IPS-18a (cell line): Measurements from ENCODE around the gene SDR42E2.
"Not testable (repeated sequence)": the region's sequence is repeated elsewhere in the genome, so short reads cannot be mapped to it uniquely, and the experiment has no call there.

Experiments
- H3K27ac ChIP-seq: one replicate; pipeline ENCODE4 v1.5.1; 2013; ENCODE audit warnings: low read length
- H3K27me3 ChIP-seq: one replicate; pipeline ENCODE4 v1.6.1; 2013; ENCODE audit warnings: mild to moderate bottlenecking, low read length; ENCODE audit not compliant: control insufficient read depth, insufficient read depth
- H3K36me3 ChIP-seq: one replicate; pipeline ENCODE4 v1.6.1; 2013; ENCODE audit warnings: low read depth, low read length; ENCODE audit not compliant: control insufficient read depth
- H3K4me1 ChIP-seq: one replicate; pipeline ENCODE4 v1.6.1; 2013; ENCODE audit warnings: low read depth, low read length; ENCODE audit not compliant: control insufficient read depth
- H3K4me3 ChIP-seq: one replicate; pipeline ENCODE4 v1.5.1; 2013; ENCODE audit warnings: low read length
- H3K9ac ChIP-seq: one replicate; pipeline ENCODE4 v1.6.1; 2013; ENCODE audit warnings: mild to moderate bottlenecking, low read length, moderate library complexity
- H3K9me3 ChIP-seq: one replicate; pipeline ENCODE4 v1.6.1; 2013; ENCODE audit warnings: low read depth, low read length; ENCODE audit not compliant: control insufficient read depth

The SDR42E2 gene

GRCh38 chr16:22132801-22133200, 29.5 kb upstream of the SDR42E2 start:
- H3K4me3 ChIP-seq, result no peak overlapping the region
- no peaks in the 10 kb centered on the region for H3K36me3 ChIP-seq
- no peaks in the 10 kb centered on the region for H3K9me3 ChIP-seq
- no peaks in the 10 kb centered on the region for H3K4me1 ChIP-seq
- H3K27ac ChIP-seq, result no peak overlapping the region
- no peaks in the 10 kb centered on the region for H3K27me3 ChIP-seq
- no peak overlapping the region for H3K9ac ChIP-seq

- no peak overlapping the region for H3K27ac ChIP-seq
- no peaks in the 10 kb centered on the region for H3K36me3 ChIP-seq
- H3K9ac ChIP-seq, result no peak overlapping the region
Observed at GRCh38 chr16:22138482-22138881, 23.8 kb upstream of the SDR42E2 start.

GRCh38 chr16:22139008-22139407, 23.3 kb upstream of the SDR42E2 start:
- Histone ChIP-seq H3K27me3 (no peaks in the 10 kb centered on the region), H3K4me3 (no peak overlapping the region), H3K9me3 (no peaks in the 10 kb centered on the region), H3K9ac (no peak overlapping the region), H3K27ac (no peak overlapping the region), H3K36me3 (no peaks in the 10 kb centered on the region), H3K4me1 (no peaks in the 10 kb centered on the region)

More at GRCh38 chr16:22138482-22138881, 23.8 kb upstream of the SDR42E2 start:
- no peak overlapping the region for H3K4me3 ChIP-seq
- H3K27me3 ChIP-seq, result no peaks in the 10 kb centered on the region
- no peaks in the 10 kb centered on the region for H3K9me3 ChIP-seq
- H3K4me1 ChIP-seq, result no peaks in the 10 kb centered on the region

- Histone ChIP-seq H3K4me1 (no peaks in the 10 kb centered on the region), H3K27ac (no peak overlapping the region), H3K9ac (no peak overlapping the region), H3K27me3 (no peaks in the 10 kb centered on the region), H3K4me3 (no peak overlapping the region), H3K9me3 (no peaks in the 10 kb centered on the region), H3K36me3 (no peaks in the 10 kb centered on the region)
Observed at GRCh38 chr16:22139732-22140131, 22.6 kb upstream of the SDR42E2 start.

GRCh38 chr16:22141767-22142166, 20.5 kb upstream of the SDR42E2 start:
- Histone ChIP-seq H3K4me1 (no peaks in the 10 kb centered on the region), H3K27ac (no peak overlapping the region), H3K4me3 (no peak overlapping the region), H3K9me3 (no peaks in the 10 kb centered on the region), H3K27me3 (no peaks in the 10 kb centered on the region), H3K36me3 (no peaks in the 10 kb centered on the region), H3K9ac (no peak overlapping the region)

GRCh38 chr16:22144520-22144919, 17.8 kb upstream of the SDR42E2 start:
- H3K27ac ChIP-seq, result no peak overlapping the region
- H3K4me3 ChIP-seq, result no peak overlapping the region
- H3K4me1 ChIP-seq, result no peaks in the 10 kb centered on the region
- H3K36me3 ChIP-seq, result no peaks in the 10 kb centered on the region
- H3K27me3 ChIP-seq, result no peaks in the 10 kb centered on the region
- no peaks in the 10 kb centered on the region for H3K9me3 ChIP-seq
- H3K9ac ChIP-seq, result no peak overlapping the region

- no peaks in the 10 kb centered on the region for H3K36me3 ChIP-seq
- no peaks in the 10 kb centered on the region for H3K4me1 ChIP-seq
- H3K9me3 ChIP-seq, result no peaks in the 10 kb centered on the region
- no peak overlapping the region for H3K9ac ChIP-seq
- no peaks in the 10 kb centered on the region for H3K27me3 ChIP-seq
- H3K27ac ChIP-seq, result no peak overlapping the region
- no peak overlapping the region for H3K4me3 ChIP-seq
Observed at GRCh38 chr16:22147853-22148252, 14.5 kb upstream of the SDR42E2 start.

- no peak overlapping the region for H3K27ac ChIP-seq
Observed at GRCh38 chr16:22151246-22151998, 10.9 kb upstream of the SDR42E2 start.

GRCh38 chr16:22152316-22152715, 10.0 kb upstream of the SDR42E2 start:
- no peak overlapping the region for H3K9ac ChIP-seq
- H3K27ac ChIP-seq, result no peak overlapping the region
- no peaks in the 10 kb centered on the region for H3K36me3 ChIP-seq
- no peaks in the 10 kb centered on the region for H3K9me3 ChIP-seq
- no peak overlapping the region for H3K4me3 ChIP-seq
- no peaks in the 10 kb centered on the region for H3K4me1 ChIP-seq
- no peaks in the 10 kb centered on the region for H3K27me3 ChIP-seq

More at GRCh38 chr16:22151246-22151998, 10.9 kb upstream of the SDR42E2 start:
- Histone ChIP-seq H3K36me3 (no peaks in the 10 kb centered on the region), H3K9me3 (no peaks in the 10 kb centered on the region), H3K4me3 (no peak overlapping the region), H3K9ac (no peak overlapping the region), H3K4me1 (no peaks in the 10 kb centered on the region), H3K27me3 (no peaks in the 10 kb centered on the region)

- H3K27me3 ChIP-seq, H3K36me3 ChIP-seq, H3K9me3 ChIP-seq, H3K4me3 ChIP-seq, H3K9ac ChIP-seq, H3K27ac ChIP-seq, H3K4me1 ChIP-seq: not testable (repeated sequence)
Observed at GRCh38 chr16:22153078-22153477, 9.2 kb upstream of the SDR42E2 start.

GRCh38 chr16:22161401-22161800, 905 bp upstream of the SDR42E2 start:
- Histone ChIP-seq H3K27me3 (peaks cover 33% of the 10 kb centered on the region), H3K4me3 (no peak overlapping the region), H3K9me3 (no peaks in the 10 kb centered on the region), H3K36me3 (no peaks in the 10 kb centered on the region), H3K4me1 (no peaks in the 10 kb centered on the region), H3K9ac (no peak overlapping the region), H3K27ac (no peak overlapping the region)

GRCh38 chr16:22162656-22163009, 327 bp downstream of the SDR42E2 start:
- no peaks in the 10 kb centered on the region for H3K9me3 ChIP-seq
- no peaks in the 10 kb centered on the region for H3K36me3 ChIP-seq
- H3K27ac ChIP-seq, result no peak overlapping the region
- H3K4me3 ChIP-seq, result peak overlapping the region; percentile 46
- peaks cover 33% of the 10 kb centered on the region for H3K27me3 ChIP-seq
- no peaks in the 10 kb centered on the region for H3K4me1 ChIP-seq
- no peak overlapping the region for H3K9ac ChIP-seq
